DOHH2 (cell line): ENCODE results near the gene PPP3R2.
"Not testable (repeated sequence)": the region's sequence is repeated elsewhere in the genome, so short reads cannot be mapped to it uniquely, and the experiment has no call there.

Experiments
- H3F3A ChIP-seq: fragments of 200-600 bp; sonication (generic), shearing (Covaris generic); 2 replicates; pipeline ENCODE4 v1.6.0; 2016; ENCODE audit warnings: antibody characterized with exemption, mild to moderate bottlenecking; ENCODE audit not compliant: control insufficient read depth, insufficient read depth
- H3K27ac ChIP-seq: fragments of 200-600 bp; sonication (generic); 2 replicates; pipeline ENCODE4 v1.5.1; 2014; ENCODE audit warnings: low read depth, mild to moderate bottlenecking, low read length, moderate library complexity
- H3K27me3 ChIP-seq: fragments of 200-600 bp; sonication (generic); 2 replicates; pipeline ENCODE4 v1.6.1; 2014; ENCODE audit warnings: mild to moderate bottlenecking, low read length, mixed read lengths; ENCODE audit not compliant: control insufficient read depth
- H3K36me3 ChIP-seq: fragments of 200-600 bp; sonication (generic); 2 replicates; pipeline ENCODE4 v1.6.1; 2014; ENCODE audit warnings: mild to moderate bottlenecking, low read length, moderate library complexity, mixed read lengths; ENCODE audit not compliant: control insufficient read depth
- H3K4me1 ChIP-seq: fragments of 200-600 bp; sonication (generic); 2 replicates; pipeline ENCODE4 v1.6.1; 2014; ENCODE audit warnings: mild to moderate bottlenecking, low read length, mixed read lengths; ENCODE audit not compliant: control insufficient read depth
- H3K4me2 ChIP-seq: fragments of 200-600 bp; sonication (generic); 2 replicates; pipeline ENCODE4 v1.6.0; 2014; ENCODE audit warnings: mild to moderate bottlenecking, low read length, moderate library complexity
- H3K4me3 ChIP-seq: fragments of 200-600 bp; sonication (generic); 2 replicates; pipeline ENCODE4 v1.5.1; 2014; ENCODE audit warnings: mild to moderate bottlenecking, low read length, mixed read lengths
- H3K79me2 ChIP-seq: fragments of 200-600 bp; sonication (generic); 2 replicates; pipeline ENCODE4 v1.6.1; 2014; ENCODE audit warnings: mild to moderate bottlenecking, low read length, mixed read lengths; ENCODE audit not compliant: control insufficient read depth
- H3K9me2 ChIP-seq: fragments of 200-600 bp; sonication (generic); replicated peaks from 2 replicates; pipeline ENCODE4 v1.6.1; 2014; ENCODE audit warnings: mild to moderate bottlenecking, low read length, mixed read lengths; ENCODE audit not compliant: control insufficient read depth
- H3K9me3 ChIP-seq: fragments of 200-600 bp; sonication (generic); 2 replicates; pipeline ENCODE4 v1.6.1; 2014; ENCODE audit warnings: antibody characterized with exemption, low read length, mixed read lengths; ENCODE audit not compliant: control insufficient read depth, insufficient read depth
- H4K20me1 ChIP-seq: fragments of 200-600 bp; sonication (generic); 2 replicates; pipeline ENCODE4 v1.6.0; 2014; ENCODE audit warnings: low read depth, mild to moderate bottlenecking, antibody characterized with exemption, low read length, moderate library complexity; ENCODE audit not compliant: control insufficient read depth, insufficient read depth
- EZH2phosphoT487 ChIP-seq: fragments of 200-600 bp; sonication (generic); IDR thresholded peaks from 2 replicates; pipeline ENCODE4 v1.6.1; 2017; ENCODE audit warnings: borderline replicate concordance, mild to moderate bottlenecking, antibody characterized with exemption, low read length, moderate library complexity, mixed read lengths
- TF ChIP-seq, protein P1 (sequence below): fragments of 200-600 bp; sonication (generic); IDR thresholded peaks from one replicate; pipeline ENCODE4 v1.5.1; 2014; ENCODE audit warnings: antibody characterized with exemption, mild to moderate bottlenecking, low read depth, low read length; ENCODE audit not compliant: poor library complexity, severe bottlenecking

The PPP3R2 gene

DNA sequence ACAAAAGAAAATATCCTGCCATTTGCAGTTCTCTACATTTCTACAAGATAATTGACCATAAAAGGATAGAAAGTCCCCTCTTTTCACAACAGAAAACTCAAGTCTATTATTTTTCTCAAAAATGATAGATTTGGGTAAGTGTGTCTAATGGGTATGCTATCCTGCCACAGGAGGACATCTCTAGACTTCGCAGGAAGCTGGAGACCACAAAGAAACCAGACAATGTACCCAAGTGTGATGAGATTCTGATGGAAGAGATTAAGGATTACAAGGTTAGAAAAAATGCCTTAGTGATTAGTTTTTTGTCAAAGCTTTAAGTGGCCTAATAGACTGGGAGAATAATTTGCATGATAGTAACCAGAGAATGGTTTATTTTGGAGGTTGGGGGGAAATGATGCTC, 33.0 kb downstream of the PPP3R2 start:
- Histone ChIP-seq H3K9me2 (no peaks in the 10 kb centered on the region), H3K4me1 (no peaks in the 10 kb centered on the region), H3K79me2 (no peaks in the 10 kb centered on the region), H3K4me2 (no peak overlapping the region), H3K9me3 (no peaks in the 10 kb centered on the region), H4K20me1 (no peaks in the 10 kb centered on the region), H3K4me3 (no peak overlapping the region), H3K27ac (no peak overlapping the region), H3K27me3 (no peaks in the 10 kb centered on the region), H3F3A (no peaks in the 10 kb centered on the region), H3K36me3 (peaks cover 86% of the 10 kb centered on the region)
- TF ChIP-seq EZH2phosphoT487: no peak
- TF ChIP-seq, protein P1, sequence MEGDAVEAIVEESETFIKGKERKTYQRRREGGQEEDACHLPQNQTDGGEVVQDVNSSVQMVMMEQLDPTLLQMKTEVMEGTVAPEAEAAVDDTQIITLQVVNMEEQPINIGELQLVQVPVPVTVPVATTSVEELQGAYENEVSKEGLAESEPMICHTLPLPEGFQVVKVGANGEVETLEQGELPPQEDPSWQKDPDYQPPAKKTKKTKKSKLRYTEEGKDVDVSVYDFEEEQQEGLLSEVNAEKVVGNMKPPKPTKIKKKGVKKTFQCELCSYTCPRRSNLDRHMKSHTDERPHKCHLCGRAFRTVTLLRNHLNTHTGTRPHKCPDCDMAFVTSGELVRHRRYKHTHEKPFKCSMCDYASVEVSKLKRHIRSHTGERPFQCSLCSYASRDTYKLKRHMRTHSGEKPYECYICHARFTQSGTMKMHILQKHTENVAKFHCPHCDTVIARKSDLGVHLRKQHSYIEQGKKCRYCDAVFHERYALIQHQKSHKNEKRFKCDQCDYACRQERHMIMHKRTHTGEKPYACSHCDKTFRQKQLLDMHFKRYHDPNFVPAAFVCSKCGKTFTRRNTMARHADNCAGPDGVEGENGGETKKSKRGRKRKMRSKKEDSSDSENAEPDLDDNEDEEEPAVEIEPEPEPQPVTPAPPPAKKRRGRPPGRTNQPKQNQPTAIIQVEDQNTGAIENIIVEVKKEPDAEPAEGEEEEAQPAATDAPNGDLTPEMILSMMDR: no peak

DNA sequence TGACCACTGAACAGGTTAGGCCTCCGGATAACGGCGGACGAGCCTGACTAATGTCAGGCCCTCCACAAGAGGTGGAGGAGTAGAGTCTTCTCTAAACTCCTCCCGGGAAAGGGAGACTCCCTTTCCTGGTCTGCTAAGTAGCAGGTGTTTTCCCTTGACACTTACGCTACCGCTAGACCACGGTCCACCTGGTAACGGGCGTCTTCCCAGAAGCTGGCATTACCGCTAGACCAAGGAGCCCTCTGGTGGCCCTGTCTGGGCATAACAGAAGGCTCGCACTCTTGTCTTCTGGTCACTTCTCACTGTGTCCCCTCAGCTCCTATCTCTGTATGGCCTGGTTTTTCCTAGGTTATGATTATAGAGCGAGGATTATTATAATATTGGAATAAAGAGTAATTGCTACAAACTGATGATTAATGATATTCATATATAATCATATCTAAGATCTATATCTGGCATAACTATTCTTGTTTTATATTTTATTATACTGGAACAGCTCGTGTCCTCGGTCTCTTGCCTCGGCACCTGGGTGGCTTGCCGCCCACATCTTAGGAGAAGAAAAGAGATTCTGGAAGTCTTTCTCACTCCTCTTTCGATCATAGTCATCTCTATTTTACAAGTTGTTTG, 45.2 kb downstream of the PPP3R2 start:
- H3K9me3 ChIP-seq, H3K4me2 ChIP-seq, H3K4me1 ChIP-seq, H3K27ac ChIP-seq, H3K27me3 ChIP-seq, H4K20me1 ChIP-seq, H3F3A ChIP-seq, H3K4me3 ChIP-seq, H3K9me2 ChIP-seq, H3K79me2 ChIP-seq: not testable (repeated sequence)
- peaks cover 83% of the 10 kb centered on the region for H3K36me3 ChIP-seq

DNA sequence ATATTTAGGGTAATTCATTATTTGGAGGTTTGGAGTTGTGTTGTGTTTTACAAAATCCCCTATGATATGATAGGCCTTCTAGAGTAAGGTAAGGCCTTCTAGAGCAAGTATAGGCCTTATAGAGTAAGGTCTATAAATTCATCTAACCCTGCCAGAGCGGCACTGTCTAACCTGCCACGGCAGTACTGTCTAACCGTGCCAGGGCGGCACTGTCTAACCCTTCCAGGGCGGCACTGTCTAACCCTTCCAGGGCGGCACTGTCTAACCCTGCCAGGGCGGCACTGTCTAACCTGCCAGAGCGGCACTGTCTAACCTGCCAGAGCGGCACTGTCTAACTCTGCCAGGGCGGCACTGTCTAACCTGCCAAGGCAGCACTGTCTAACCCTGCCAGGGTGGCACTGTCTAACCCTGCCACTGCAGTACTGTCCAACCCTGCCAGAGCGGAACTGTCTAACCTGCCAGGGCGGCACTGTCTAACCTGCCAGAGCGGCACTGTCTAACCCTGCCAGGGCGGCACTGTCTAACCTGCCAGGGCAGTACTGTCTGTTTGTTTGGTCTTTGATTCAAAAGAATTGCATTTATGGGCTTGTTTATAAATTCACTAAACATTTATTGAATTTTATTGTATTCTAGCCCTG, 51.6 kb downstream of the PPP3R2 start:
- Histone ChIP-seq H3K27me3 (no peaks in the 10 kb centered on the region), H3K27ac (no peak overlapping the region), H3K36me3 (peaks cover 80% of the 10 kb centered on the region), H3F3A (no peaks in the 10 kb centered on the region), H3K4me3 (no peak overlapping the region), H4K20me1 (no peaks in the 10 kb centered on the region), H3K4me1 (no peaks in the 10 kb centered on the region), H3K4me2 (no peak overlapping the region), H3K79me2 (peaks cover 12% of the 10 kb centered on the region), H3K9me3 (no peaks in the 10 kb centered on the region), H3K9me2 (no peaks in the 10 kb centered on the region)
- TF ChIP-seq, protein P1: no peak
- TF ChIP-seq EZH2phosphoT487: no peak
